Liver (tissue), 3 donors: ENCODE data around the gene CNP.

Experiments used
- CTCF ChIP-seq: fragments of 150-350 bp; IDR thresholded peaks from 2 replicates; pipeline ENCODE4 v1.5.1; 2017; ENCODE audit warnings: improper control_type of control experiment, low read depth, low read length; ENCODE audit not compliant: missing input control
- FOXA1 ChIP-seq: IDR thresholded peaks from 2 replicates; pipeline ENCODE4 v1.6.1; 2016; ENCODE audit warnings: antibody characterized with exemption
- MAX ChIP-seq: IDR thresholded peaks from 2 replicates; pipeline ENCODE4 v1.6.1; 2016; ENCODE audit warnings: antibody characterized with exemption
- RAD21 ChIP-seq, 2 donors: IDR thresholded peaks; 2 replicates each; pipeline ENCODE4 v1.6.1; 2016; ENCODE audit warnings: antibody characterized with exemption in 2 of 2, mild to moderate bottlenecking in 2 of 2
- REST ChIP-seq: IDR thresholded peaks from 2 replicates; pipeline ENCODE4 v1.6.1; 2016; ENCODE audit warnings: antibody characterized with exemption, mild to moderate bottlenecking
- SP1 ChIP-seq: IDR thresholded peaks from 2 replicates; pipeline ENCODE4 v1.6.1; 2018; ENCODE audit warnings: antibody characterized with exemption, mild to moderate bottlenecking
- TAF1 ChIP-seq: conservative IDR thresholded peaks from 2 replicates; pipeline ENCODE4 v1.6.1; 2016; ENCODE audit warnings: antibody characterized with exemption, mild to moderate bottlenecking
- YY1 ChIP-seq: IDR thresholded peaks from 2 replicates; pipeline ENCODE4 v1.6.1; 2016; ENCODE audit warnings: antibody characterized with exemption, mild to moderate bottlenecking
- donor health status: healthy.
- donor health status: healthy.

GRCh38 chr17:41943492-41943891, 23.1 kb upstream of the CNP start:
- no peak for TF ChIP-seq CTCF
- no peak for TF ChIP-seq YY1
- no peak for TF ChIP-seq SP1
- no peak for TF ChIP-seq RAD21 (IDR thresholded peaks at IDR 0.05)
- TF ChIP-seq MAX = no peak
- TF ChIP-seq FOXA1 = no peak
- no peak for TF ChIP-seq TAF1
- no peak for TF ChIP-seq REST
